Caki2 (cell line): Measurements from ENCODE around the gene SRMS. TPM values are rescaled to one million over a fixed set of nuclear protein-coding genes. Genes with fewer than 3 reads are reported as not detected.

ENCODE experiments used
- DNase-seq: peaks from one replicate; pipeline ENCODE4 v3.0.0-alpha.2; 2015; ENCODE audit warnings: low read depth
- in situ Hi-C: cut with HindIII; loops from 2 replicates; pipeline ENCODE4 v1.10.0; 2016; ENCODE audit warnings: low sequenced_read_pairs, low pct_unique_long_range_greater_than_20kb, mixed read lengths
- total RNA-seq: library from RNA; depleted of rRNA; stranded (reverse); fragments of >200 nt; shearing (Covaris generic); gene quantifications from 2 replicates; pipeline ENCODE4 v1.2.3, GENCODE V29; 2014; ENCODE audit warnings: low replicate concordance

Gene SRMS
- total RNA-seq, 1 experiment from 2014 or later: not detected

DNA sequence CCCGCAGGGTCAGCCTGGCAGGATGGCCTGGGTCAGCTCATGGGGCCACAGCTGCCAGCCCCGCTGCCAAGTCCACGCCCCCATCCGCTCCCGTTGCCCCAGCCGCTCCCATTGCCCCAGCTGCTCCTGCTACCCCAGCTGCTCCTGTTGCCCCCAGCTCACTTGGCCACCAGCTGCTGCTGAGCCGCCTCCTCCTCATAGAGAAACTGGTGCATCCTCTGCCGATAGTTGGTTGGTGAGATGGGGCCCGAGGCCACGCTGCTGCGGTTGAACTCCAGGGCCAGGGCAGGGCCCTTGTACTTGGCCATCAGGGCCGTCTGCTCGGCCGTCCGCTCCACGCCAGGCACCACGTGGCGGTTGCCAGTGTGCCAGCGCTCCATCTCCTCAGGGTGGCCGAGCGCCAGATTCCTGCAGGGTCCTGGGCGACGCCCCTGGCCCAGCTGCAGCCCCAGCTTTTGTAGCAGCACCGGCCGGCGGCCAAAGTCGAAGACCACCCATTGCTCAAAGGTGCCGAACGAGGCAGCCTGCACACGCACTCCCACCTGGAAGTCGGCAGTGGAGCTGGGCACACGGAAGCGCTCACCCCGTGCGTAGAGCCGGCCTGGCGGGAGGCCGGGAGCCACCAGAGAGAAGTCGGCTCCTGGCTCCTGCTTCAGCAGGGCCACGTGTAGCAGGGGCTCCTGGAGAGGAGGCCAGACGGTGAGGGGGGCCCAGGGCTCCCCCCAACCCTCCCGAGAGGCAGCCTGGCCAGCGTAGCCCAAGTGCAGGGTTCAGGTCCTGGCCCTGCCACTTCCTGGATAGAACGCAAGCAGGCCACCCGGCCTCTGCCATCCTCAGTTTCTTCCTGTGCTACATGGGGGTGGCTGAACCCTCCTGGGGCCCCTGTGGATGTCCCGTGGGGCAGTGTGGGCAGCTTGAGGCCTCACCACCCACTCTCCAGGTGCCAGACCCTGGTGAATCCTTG, 21.7 kb upstream of the SRMS start:
- DNase-seq: no peak
- in situ Hi-C loops: no loop called here

- no peak for DNase-seq
- in situ Hi-C loops: no loop called here
These were observed 20.8 kb upstream of the SRMS start for GRCh38 chr20:63568170-63568981.

GRCh38 chr20:63567386-63568169, 20.0 kb upstream of the SRMS start:
- in situ Hi-C loops: no loop called here
- DNase-seq: no peak

DNA sequence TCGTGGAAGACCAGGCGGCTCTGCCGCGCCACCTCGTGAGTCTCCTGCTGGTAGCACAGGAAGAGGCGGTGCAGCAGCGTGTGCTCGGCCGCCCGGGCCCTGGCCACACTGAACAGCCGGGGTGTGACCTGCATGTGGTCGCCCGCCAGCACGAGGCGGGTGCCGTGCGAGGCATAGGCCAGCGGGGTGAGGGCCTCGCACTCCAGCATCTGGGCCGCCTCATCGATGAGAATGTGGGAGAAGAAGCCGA, 19.5 kb upstream of the SRMS start:
- in situ Hi-C loops: no loop called here
- no peak for DNase-seq

GRCh38 chr20:63566395-63567135, 19.0 kb upstream of the SRMS start:
- in situ Hi-C loops: no loop called here
- DNase-seq: no peak

DNA sequence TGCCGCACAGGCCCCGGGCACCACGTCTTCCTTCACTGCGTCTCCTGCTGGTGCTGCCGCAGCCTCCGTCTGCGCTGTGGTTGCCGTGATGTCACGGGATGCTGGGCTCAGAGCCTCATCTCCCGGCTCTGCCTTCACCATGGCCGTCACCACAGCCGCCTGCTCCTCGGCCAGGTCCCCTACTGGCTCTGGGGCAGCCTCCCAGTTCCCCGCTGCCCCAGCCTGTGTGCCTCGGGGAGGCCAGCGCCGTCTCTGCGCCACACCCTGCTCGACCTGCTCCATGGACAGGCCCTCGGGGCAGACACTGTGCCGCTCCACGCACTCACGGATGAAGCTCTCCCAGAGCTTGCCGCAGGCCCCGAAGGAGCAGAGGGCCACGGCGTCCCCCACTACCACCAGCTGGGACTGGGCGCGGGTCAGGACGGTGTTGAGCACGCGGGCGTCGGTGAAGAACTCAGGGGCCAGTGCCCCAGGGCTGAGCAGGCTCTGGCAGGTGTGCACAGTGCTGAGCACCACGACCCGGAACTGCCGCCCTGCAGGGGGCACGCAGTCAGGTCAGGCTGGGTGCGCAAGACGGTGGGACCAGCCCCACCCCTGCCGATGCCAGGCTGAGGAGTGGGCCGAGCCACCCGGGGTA, 18.3 kb upstream of the SRMS start:
- no peak for DNase-seq
- in situ Hi-C loops: no loop called here

- in situ Hi-C loops: no loop called here
- DNase-seq: no peak
These were observed 17.6 kb upstream of the SRMS start for GRCh38 chr20:63565021-63565698.

GRCh38 chr20:63564036-63564810, 16.7 kb upstream of the SRMS start:
- no peak for DNase-seq
- in situ Hi-C loops: no loop called here

- in situ Hi-C loops: no loop called here
- no peak for DNase-seq
These were observed 15.8 kb upstream of the SRMS start for GRCh38 chr20:63563225-63563935.

DNA sequence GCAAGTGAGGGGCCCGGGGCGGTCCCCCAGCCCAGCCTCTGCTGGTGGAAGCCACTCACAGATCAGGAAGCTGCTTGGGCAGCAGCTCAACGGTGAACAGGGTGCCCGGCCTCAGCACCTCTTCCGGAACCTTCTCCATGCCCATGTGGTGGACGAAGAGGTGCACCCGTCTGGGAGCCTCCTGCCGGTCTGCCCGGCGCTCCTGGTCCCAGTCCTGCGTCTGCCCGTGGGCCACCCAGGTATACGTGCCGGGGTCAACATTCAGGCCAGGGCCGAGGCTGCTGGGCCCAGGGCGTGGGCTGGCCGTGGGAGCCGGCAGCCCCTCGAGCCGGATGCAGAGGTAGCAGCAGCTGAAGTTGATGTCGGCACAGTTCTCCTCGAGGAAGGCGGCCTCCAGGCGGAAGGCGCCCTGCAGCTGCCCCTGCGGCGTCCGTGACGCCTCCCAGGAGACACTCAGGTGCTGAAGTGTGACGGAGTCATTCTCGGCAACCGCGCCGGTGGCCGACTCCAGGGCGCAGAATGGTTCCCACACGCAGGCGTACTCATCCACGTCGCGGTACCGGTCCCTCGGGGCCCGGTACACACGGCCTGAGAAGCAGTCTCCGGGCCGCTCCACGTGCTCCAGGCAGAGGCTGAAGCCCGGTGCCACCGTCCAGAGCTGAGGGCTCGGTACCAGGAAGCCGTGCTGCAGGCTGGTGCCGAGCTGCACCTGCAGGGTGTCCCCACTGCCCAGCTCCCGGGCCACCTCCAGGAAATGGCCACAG, 15.1 kb upstream of the SRMS start:
- in situ Hi-C loops: no loop called here
- no peak for DNase-seq

DNA sequence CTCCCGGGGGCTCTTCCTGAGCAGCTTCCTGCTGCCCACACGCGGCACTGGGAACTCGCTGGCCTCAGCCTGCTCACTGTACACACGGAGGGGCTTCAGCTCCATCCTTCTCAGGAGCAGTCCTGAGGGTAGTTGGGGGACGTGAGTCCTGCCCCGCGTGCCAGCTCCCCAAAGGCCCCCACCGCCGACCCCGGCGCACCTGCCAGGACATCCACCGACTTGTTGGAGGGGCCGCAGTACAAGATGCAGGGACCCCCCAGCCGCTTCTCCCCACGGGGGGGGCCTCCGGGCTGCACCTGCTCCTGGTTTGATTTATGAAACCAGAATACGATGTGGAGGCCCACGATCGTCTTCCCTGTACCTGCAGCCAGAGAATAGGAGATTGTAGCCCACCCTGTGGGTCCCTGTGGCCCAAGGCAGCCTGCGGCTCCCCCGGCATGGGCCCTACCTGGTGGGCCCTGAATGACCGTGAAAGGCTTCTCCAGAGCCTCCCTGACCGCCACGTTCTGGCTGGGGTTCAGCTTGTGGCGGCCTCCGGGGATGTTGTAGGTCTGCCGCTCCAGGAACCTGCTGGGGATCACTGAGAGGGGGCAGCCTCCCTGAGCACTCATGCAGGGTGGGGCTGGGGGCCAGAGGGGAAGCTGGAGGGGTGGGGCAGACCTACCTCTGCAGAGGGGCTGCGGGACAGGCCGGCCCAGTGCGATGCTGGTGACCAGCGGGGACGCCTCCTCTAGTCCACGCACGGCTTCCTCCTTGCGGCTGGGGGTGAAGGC, 14.3 kb upstream of the SRMS start:
- in situ Hi-C loops: no loop called here

GRCh38 chr20:63560856-63561609, 13.5 kb upstream of the SRMS start:
- in situ Hi-C loops: no loop called here
- no peak for DNase-seq

More for the DNA sequence above, 14.3 kb upstream of the SRMS start:
- DNase-seq: no peak

- in situ Hi-C loops: no loop called here
- no peak for DNase-seq
These were observed 12.8 kb upstream of the SRMS start for GRCh38 chr20:63560333-63560805.
